GM12873 (cell line): ENCODE data around the gene IRAK1BP1.

Experiments used
- CTCF ChIP-seq: IDR thresholded peaks from 2 replicates; pipeline ENCODE4 v1.5.1; 2012; ENCODE audit warnings: low read depth, mild to moderate bottlenecking, moderate library complexity, low read length, control low read depth; ENCODE audit not compliant: insufficient read depth; ENCODE audit errors: missing control alignments

Gene IRAK1BP1

GRCh38 chr6:78836598-78836997, 30.8 kb upstream of the IRAK1BP1 start:
- TF ChIP-seq CTCF: no peak

GRCh38 chr6:78841111-78841510, 26.2 kb upstream of the IRAK1BP1 start:
- no peak for TF ChIP-seq CTCF

- no peak for TF ChIP-seq CTCF
Measured at GRCh38 chr6:78842953-78843352, 24.4 kb upstream of the IRAK1BP1 start.

- no peak for TF ChIP-seq CTCF
Measured at GRCh38 chr6:78844899-78845298, 22.5 kb upstream of the IRAK1BP1 start.

- TF ChIP-seq CTCF: no peak
Measured at GRCh38 chr6:78845567-78845966, 21.8 kb upstream of the IRAK1BP1 start.

- no peak for TF ChIP-seq CTCF
Measured at GRCh38 chr6:78850621-78851020, 16.7 kb upstream of the IRAK1BP1 start.

- no peak for TF ChIP-seq CTCF
Measured at GRCh38 chr6:78851156-78851555, 16.2 kb upstream of the IRAK1BP1 start.
